K562 (cell line): Measurements from ENCODE around the gene ZFR2. TPM values are rescaled to one million over a fixed set of nuclear protein-coding genes. Genes with fewer than 3 reads are reported as not detected.
A peak's percentile ranks its signal among the peaks of the same experiment; 100 is the strongest.

Experiments
- CBX8 ChIP-seq: fragments of 200-600 bp; sonication (generic); IDR thresholded peaks from 2 replicates; pipeline ENCODE4 v1.6.1; 2012; ENCODE audit warnings: borderline replicate concordance, mixed run types, low read depth, mild to moderate bottlenecking, moderate library complexity, mixed read lengths, low read length, control low read depth, inconsistent platforms; ENCODE audit not compliant: poor library complexity, severe bottlenecking; ENCODE audit errors: extremely low read depth
- DMBX1 ChIP-seq: fragments of 250-450 bp; sonication (Bioruptor Pico); IDR thresholded peaks from 2 replicates; pipeline ENCODE4 v1.8.0; 2022; ENCODE audit warnings: inconsistent platforms, mild to moderate bottlenecking, moderate library complexity, borderline replicate concordance
- E2F1 ChIP-seq: sonication (generic); formaldehyde crosslinking; IDR thresholded peaks from 2 replicates; pipeline ENCODE4 v1.8.1; 2023; ENCODE audit warnings: mild to moderate bottlenecking, missing genetic modification reagents, moderate library complexity
- FOXK2 ChIP-seq, 2 experiments: fragments of 450-650 bp; IDR thresholded peaks in 1 of 2; conservative IDR thresholded peaks in 1 of 2; 2 replicates each; pipeline ENCODE4 v1.6.1; 2016; ENCODE audit warnings: low read depth in 2 of 2, mild to moderate bottlenecking in 1 of 2
- GATA2 ChIP-seq: sonication (generic); formaldehyde crosslinking; IDR thresholded peaks from 2 replicates; pipeline ENCODE4 v1.4.0; 2020; ENCODE audit warnings: mild to moderate bottlenecking, missing genetic modification reagents
- GATAD2B ChIP-seq: fragments of 450-650 bp; IDR thresholded peaks from 2 replicates; pipeline ENCODE4 v1.6.1; 2017; ENCODE audit warnings: mild to moderate bottlenecking, borderline replicate concordance
- ILK ChIP-seq: fragments of 450-650 bp; IDR thresholded peaks from 2 replicates; pipeline ENCODE4 v1.6.1; 2016; ENCODE audit warnings: missing genetic modification characterization, low read depth, mild to moderate bottlenecking, missing compliant biosample characterization, moderate library complexity, borderline replicate concordance
- JUNB ChIP-seq: fragments of 450-650 bp; formaldehyde crosslinking; conservative IDR thresholded peaks from 2 replicates; pipeline ENCODE4 v1.4.0; 2020; ENCODE audit warnings: mild to moderate bottlenecking
- LARP7 ChIP-seq: fragments of 450-650 bp; IDR thresholded peaks from 2 replicates; pipeline ENCODE4 v1.6.1; 2016
- NFIX ChIP-seq: fragments of 250-450 bp; sonication (Bioruptor Pico); IDR thresholded peaks from 2 replicates; pipeline ENCODE4 v1.4.0; 2020; ENCODE audit warnings: low read depth, mild to moderate bottlenecking, moderate library complexity
- NR0B1 ChIP-seq: fragments of 450-650 bp; IDR thresholded peaks from one replicate; pipeline ENCODE4 v1.6.1; 2018; ENCODE audit warnings: mild to moderate bottlenecking, moderate library complexity; ENCODE audit not compliant: partially characterized antibody
- NRF1 ChIP-seq, 2 experiments: fragments of 450-650 bp; IDR thresholded peaks in 1 of 2; conservative IDR thresholded peaks in 1 of 2; 2 replicates each; pipeline ENCODE4 v1.6.1; 2014; ENCODE audit warnings: mild to moderate bottlenecking in 2 of 2
- SAP30 ChIP-seq: fragments of 200-600 bp; sonication (generic); IDR thresholded peaks from 2 replicates; pipeline ENCODE4 v1.6.1; 2012; ENCODE audit warnings: borderline replicate concordance, low read depth, mild to moderate bottlenecking, moderate library complexity, low read length, control low read depth, inconsistent platforms; ENCODE audit not compliant: insufficient read depth, poor library complexity, severe bottlenecking
- SMAD4 ChIP-seq: fragments of 250-450 bp; sonication (Bioruptor Pico); conservative IDR thresholded peaks from 2 replicates; pipeline ENCODE4 v1.8.0; 2021; ENCODE audit warnings: inconsistent platforms, mild to moderate bottlenecking, moderate library complexity
- STAT5A ChIP-seq: IDR thresholded peaks from 2 replicates; pipeline ENCODE4 v1.6.1; 2012; ENCODE audit warnings: low read length, inconsistent platforms, borderline replicate concordance
- TFAP4 ChIP-seq: sonication (generic); formaldehyde crosslinking; IDR thresholded peaks from 2 replicates; pipeline ENCODE4 v1.8.0; 2022; ENCODE audit warnings: missing genetic modification reagents, mild to moderate bottlenecking, moderate library complexity, borderline replicate concordance
- TOE1 ChIP-seq, 2 experiments: fragments of 450-650 bp in 1 of 2; sonication (generic) in 1 of 2; formaldehyde crosslinking in 1 of 2; IDR thresholded peaks; 2 replicates each; pipeline versions ENCODE4 v1.7.1 to v1.8.0; 2016 to 2022; ENCODE audit warnings: borderline replicate concordance in 2 of 2, mild to moderate bottlenecking in 2 of 2, antibody characterized with exemption in 1 of 2, inconsistent platforms in 1 of 2, low read depth in 1 of 2, missing genetic modification reagents in 1 of 2, moderate library complexity in 1 of 2
- ZNF589 ChIP-seq: fragments of 200-800 bp; sonication (Bioruptor generic); IDR thresholded peaks from 2 replicates; pipeline ENCODE4 v1.6.1; 2016; ENCODE audit warnings: low read depth, missing genetic modification characterization, missing compliant biosample characterization
- polyA plus RNA-seq, 8 experiments: library from polyadenylated mRNA; depleted of rRNA in 4 of 8; stranded (reverse) in 5 of 8; unstranded in 3 of 8; fragments of >200 nt; fragmentation: Nextera tagmentation in 2 of 8; fragmentation: Illumina TruSeq in 1 of 8; extraction: Ambion mirVana in 2 of 8; extraction: Trizol in 1 of 8; gene quantifications; 2 replicates each; pipeline versions ENCODE4 v1.2.1 to v1.2.3, GENCODE V29; 2011 to 2014; ENCODE audit warnings: inconsistent platforms in 1 of 8, missing spikeins in 1 of 8
- total RNA-seq, 7 experiments: library from RNA; depleted of rRNA in 6 of 7; stranded (reverse); fragments of >200 nt in 6 of 7; fragmentation: Illumina TruSeq in 2 of 7; extraction: Trizol in 2 of 7; gene quantifications; 2 replicates each; pipeline versions ENCODE4 v1.2.1 to v1.2.3, GENCODE V29; 2011 to 2021; ENCODE audit warnings: low replicate concordance in 1 of 7
- TF ChIP-seq, protein P1 (sequence below): fragments of 450-650 bp; IDR thresholded peaks from 2 replicates; pipeline ENCODE4 v1.6.1; 2017; ENCODE audit warnings: antibody characterized with exemption

The ZFR2 gene
- total and polyA plus RNA-seq, 9 of the 15 experiments (the other 6 are each of a cell fraction or from before 2014, with no cell fraction given), result 0.03 to 0.59 (median 0.07) TPM; not detected in 6

DNA sequence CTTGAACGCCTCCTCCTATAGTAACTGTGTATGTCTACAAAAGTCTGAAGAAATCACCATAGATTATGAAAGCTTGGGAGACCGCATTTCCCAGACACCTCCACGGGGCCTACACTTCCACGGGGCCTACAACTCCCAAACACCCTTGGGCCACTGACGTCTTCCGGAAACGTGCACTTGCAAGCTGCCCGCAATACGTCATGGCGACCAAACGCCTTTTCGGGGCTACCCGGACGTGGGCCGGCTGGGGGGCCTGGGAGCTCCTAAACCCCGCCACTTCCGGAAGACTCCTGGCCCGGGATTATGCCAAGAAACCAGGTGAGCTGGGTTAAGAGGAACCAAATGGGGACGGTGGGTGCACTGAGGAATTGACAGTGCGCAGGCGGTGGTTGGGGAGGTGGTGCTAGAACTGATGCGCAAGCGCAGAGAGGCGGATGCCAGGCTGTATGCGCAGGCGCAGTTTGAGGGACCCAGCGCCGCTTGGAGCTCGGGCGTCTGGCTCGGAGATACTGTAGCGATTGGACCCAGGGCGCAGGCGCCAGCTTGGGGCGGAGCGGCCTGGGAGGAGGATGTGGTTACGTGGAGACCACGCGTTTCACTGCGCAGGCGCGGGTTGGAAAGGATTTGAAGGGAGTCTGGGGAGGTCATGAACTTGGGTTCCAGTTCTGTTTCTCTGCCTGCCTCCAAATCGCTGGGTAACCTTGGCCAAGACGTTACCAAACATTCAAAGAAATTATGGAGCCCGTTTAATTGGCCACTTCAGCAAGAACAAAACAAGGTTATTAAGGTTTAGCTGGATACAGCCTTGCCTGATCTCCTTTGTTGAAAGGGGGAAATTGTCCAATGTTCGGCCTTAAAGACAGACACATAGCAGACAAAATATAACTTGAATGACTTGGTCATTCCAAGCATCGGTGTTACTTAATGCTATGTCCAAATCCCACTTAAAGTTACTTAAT, 106.1 kb downstream of the ZFR2 start, which contains the start of gene MRPL54 (continued):
- TF ChIP-seq ILK (tag) (no peak), ZNF589 (CRISPR knock-in tag) (no peak; the same call in 1 of the 2 replicates), NR0B1 (no peak), CBX8 (no peak), DMBX1 (CRISPR knock-in tag) (peak; percentile 55; the same call in 1 of the 2 replicates), NFIX (CRISPR knock-in tag) (no peak), STAT5A (no peak), E2F1 (CRISPR knock-in tag) (0 out of 2 replicates have a peak, but pooled peaks have one; percentile 6), JUNB (CRISPR knock-in tag) (no peak), SAP30 (peak; percentile 58), TOE1 (IDR thresholded peaks at IDR 0.05; ENCODE audit: borderline replicate concordance) (peak; percentile 8; the same call in 1 of the 2 replicates), TOE1 (CRISPR knock-in tag; IDR thresholded peaks at IDR 0.05; ENCODE audit: borderline replicate concordance, low read depth) (no peak), TFAP4 (peak; percentile 86), GATA2 (CRISPR knock-in tag) (no peak), LARP7 (no peak), GATAD2B (no peak), FOXK2 (conservative IDR thresholded peaks at IDR 0.05 in 1 of 2, IDR thresholded peaks at IDR 0.05 in 1 of 2; ENCODE audit: low read depth in 2 of 2) (no peak; a peak in 2 of 4 replicates), SMAD4 (no peak; the same call in 1 of the 2 replicates), NRF1 (conservative IDR thresholded peaks at IDR 0.05 in 1 of 2, IDR thresholded peaks at IDR 0.05 in 1 of 2) (peak; percentile 100)
- TF ChIP-seq, protein P1, sequence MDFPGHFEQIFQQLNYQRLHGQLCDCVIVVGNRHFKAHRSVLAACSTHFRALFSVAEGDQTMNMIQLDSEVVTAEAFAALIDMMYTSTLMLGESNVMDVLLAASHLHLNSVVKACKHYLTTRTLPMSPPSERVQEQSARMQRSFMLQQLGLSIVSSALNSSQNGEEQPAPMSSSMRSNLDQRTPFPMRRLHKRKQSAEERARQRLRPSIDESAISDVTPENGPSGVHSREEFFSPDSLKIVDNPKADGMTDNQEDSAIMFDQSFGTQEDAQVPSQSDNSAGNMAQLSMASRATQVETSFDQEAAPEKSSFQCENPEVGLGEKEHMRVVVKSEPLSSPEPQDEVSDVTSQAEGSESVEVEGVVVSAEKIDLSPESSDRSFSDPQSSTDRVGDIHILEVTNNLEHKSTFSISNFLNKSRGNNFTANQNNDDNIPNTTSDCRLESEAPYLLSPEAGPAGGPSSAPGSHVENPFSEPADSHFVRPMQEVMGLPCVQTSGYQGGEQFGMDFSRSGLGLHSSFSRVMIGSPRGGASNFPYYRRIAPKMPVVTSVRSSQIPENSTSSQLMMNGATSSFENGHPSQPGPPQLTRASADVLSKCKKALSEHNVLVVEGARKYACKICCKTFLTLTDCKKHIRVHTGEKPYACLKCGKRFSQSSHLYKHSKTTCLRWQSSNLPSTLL, result no peak
